Measurements from ENCODE around the gene LRP1B.

The LRP1B gene

DNA sequence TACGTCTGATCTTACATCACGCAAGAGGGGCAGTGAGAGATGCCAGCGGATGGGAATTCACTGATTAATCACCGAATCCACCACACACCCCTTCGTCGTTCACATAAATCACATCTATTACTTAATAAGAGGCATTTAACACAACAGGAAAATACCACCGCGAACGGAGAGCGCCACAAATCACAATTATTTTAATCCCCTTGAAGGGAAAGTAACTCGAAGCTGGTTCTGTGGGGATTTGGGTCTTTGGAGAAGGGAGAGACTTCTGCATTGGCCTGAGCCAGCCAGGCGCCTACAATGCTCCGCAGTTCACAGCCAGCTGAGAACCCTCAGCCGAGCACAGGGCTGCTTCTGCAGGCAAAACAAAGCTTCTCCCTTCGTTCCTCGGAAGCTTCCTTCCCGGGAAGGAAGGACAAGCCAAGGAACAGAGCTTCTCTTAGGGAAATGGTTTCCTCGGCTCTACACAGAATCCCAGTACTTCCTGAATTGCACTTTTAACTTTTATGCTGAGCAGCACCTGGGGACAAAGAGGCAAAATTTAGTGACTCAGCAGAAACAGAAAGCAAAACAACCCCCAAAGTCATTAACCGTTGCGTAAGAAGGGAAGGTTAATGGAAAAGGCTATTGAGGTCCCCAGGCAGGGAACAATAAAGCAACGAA lies at the start of gene LRP1B:
LRP1B (minus strand) TSS at position 7 of the 660 bp plus-strand sequence. CDS start 287 bp downstream, outside the sequence.
- no peak for DNase-seq

DNA sequence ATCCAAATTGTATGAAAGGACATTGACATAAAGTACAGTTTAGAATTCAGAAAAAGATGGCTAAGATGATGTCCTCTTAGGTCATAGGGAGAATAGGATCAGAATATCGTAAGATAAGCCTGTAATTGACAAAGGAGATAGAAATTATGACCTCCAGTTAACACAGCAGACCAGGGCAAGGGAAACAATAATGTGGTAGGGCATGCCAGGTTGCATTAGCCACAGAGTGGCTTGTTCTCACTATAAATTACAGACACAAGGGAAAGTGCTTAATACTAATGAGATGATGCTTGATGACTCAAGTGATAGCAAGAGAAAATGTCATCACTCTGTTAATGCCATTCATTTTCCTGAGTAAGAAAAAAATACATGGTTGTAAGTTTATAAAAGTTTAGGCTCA lies 48.9 kb upstream of the LRP1B start:
- DNase-seq: no peak

DNA sequence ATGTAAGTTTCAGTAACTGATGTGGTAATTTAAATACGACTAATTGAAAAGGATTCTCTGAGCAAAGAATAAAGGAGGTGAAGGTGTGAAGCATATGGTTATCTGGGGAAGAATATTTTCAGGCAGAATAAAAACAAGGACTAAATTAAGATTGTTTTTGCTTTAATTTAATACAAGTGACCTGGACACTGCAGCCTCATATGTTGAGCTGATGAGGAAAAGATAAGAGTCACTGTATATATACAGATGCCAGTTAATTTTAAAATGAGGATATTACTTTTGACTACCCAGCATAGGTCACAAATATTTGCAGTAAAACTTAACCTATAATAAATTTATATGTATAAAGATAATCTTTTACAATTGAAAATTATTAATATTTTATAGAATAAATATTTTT lies 47.8 kb upstream of the LRP1B start:
- DNase-seq: no peak

DNA sequence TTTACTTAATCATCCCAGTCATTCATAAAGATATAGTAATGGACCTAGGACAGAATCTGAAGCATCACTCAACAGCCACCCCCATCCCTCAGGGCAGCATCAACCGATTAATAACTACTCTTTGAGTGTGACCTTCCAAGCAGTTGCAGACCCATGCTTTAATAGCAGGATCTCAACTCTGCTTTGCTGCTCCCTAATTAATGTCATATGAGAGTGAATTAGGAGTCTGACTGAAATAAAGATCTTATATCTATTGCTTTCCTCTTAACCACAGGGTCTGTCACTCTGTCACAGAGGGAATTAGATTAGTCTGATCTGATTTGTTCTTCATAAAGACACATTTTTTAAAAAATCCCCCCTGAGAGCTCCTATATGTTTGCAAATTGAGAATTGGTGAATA lies 46.1 kb upstream of the LRP1B start:
- DNase-seq: no peak

DNA sequence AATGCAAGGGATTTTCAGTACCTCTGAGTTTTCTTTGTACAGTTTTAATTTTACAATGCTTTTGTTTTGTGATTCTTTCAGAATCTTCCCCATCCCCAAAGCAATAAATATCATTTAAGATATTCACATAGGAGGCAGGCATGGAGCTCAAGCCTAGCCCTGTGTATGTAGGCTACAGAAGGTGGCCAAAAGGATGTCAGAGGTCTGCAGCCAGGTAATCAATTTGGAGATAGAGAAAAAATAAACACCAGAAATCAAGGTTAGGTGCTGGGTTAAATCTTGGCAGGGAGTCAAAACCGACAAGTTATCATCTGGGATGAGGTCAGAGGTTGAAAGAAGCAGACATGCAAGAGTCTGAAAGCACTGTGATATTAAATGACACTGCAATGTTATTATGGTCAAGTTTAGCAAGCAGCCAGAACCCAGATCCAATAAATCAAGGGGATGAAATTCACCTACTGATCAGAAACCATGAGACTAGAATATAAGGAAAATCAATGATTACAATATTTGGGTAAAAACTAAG lies 45.1 kb upstream of the LRP1B start:
- no peak for DNase-seq

DNA sequence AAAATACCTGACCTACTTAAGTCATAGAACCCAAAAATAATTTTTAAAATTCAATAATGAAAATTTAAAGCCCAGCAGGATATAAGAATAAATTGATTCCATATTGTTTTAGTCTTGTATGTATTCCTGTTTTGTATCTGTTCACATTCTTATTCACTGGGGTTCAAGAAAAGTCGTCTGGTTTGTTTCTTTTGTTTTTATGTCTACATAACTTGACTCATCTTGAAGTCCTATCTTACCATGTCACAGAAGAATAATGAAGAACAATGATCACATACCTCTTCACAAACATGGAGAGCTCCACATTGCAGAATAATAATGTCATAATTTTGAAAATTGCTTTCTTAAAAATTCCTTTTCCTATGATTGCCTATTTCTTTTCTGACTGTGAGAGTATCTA lies 43.4 kb upstream of the LRP1B start:
- no peak for DNase-seq

DNA sequence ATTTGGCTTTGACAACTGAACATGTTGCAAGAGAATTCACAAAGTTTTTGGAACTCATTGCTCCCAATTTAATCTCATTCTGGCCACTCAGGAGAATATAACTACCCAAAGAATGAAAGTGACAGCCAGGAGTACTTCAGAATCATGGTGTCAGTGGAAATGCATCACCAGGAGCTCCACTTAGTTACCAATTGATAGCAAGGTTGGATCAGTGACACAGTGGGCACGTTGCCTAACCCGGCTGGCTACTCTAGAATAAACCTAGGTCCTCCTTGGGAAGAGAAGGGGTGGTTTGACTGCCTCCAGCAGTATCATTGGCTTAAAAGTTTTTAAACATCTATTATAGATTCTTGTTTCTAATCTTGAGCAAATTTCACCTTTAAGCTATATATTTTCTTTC lies 40.0 kb upstream of the LRP1B start:
- DNase-seq: no peak

DNA sequence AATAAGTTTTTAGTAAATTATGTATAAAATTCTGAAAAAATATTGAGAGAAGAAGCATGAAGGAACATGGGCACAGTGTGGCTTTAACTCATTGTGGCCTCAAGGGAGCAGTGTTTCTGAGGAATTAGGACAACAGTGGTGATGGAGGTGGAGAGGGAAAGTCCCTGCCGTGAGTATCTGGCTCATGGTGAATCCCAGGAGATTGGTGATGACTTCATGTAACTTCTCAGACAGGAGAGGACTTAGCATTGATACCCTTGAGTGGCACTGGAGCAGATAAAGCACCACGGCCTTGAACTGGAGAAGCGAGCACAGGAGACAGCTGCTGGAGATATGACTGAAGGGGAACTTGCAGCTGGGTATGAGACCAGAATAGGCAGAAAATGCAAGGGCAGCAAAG lies 35.0 kb upstream of the LRP1B start:
- no peak for DNase-seq

DNA sequence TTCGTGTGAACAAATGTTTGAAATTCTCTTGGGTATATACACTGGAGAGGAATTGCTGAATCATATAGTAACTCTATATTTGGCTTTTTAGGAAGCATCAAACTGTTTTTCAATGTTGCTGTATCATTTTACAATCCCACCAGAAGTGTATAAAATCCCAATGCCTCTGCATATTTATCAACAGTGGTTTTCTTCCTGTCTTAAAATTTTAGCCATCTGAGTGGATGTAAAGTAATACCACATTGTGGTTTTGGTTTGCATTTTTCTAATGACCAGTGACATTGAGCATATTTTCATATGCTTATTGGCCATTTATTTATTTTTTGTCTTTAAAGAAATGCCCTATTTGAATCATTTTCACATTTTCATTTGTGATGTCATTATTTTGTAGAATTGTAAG lies 22.8 kb upstream of the LRP1B start:
- no peak for DNase-seq

DNA sequence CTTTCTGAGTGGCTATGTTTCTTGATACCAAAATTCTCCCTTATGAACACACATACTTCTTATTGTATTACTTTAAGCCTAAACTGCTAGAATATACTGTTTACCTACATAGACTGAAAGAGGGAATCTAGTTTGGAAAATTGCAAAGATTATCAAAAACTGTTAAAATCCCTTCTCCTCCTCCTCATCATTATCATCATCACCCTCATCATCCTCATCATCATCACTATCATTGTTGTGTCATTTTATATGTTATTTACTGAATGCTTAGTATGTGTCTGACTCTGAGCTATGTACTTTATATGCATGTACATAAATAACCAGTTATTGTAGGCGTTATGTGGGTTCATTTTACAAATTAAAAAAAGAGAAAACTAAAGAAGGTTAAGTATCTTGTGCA lies 19.6 kb upstream of the LRP1B start:
- no peak for DNase-seq

DNA sequence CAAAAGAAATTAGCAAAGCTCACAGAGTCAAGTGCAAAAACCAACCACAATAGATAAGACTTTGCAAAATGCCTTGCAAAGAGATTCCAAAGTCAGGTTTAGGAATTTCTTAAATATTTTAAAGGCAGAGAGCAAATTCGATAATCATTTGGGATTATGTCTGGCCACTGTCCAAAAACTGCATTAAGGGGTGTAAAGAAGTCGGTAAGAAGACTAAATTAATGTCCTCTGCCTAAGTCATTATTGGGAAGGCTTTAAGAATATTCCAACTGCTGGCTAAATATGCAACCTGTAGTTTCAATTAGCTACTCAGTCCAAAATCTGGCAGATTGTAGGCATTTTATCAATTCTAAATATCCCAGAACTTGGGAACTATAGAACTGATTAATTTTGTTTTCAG lies 13.7 kb upstream of the LRP1B start:
- no peak for DNase-seq

DNA sequence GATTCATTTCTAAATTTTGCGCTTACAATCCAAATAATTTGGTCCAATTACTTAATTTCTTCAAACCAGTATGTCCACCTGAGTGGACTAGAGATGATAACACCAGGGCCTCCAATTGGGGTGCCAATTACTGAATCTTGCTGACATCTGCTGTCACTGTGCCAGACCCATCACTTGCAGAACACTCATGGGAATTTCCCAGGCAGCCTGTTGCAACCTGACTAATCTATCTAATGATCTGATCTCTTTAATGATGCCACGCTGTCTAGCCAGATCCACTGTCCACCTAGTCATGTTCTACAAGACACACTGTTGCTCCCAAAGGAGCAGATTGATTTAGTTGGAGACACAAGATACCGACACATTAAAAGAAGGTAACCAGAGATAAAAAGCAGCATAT lies 11.8 kb upstream of the LRP1B start:
- no peak for DNase-seq

DNA sequence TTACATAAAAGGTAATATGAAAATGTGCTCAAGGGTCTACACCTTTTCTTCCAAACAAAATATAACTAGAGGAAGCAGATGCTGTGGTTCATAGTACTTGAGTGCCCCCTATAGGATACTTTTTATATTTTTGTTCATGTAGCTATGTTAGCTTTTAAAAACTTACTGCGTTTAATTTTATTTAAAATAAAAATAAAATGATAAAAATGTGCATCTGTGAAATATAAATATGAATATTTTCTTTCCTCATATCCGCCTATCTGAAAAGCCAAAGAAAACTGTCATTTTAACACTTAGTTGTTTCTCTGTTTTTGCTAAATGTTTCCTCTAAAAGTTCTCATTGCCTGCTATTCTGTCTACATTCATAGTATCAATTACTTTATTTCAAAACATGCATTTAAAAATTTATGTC lies 9.6 kb upstream of the LRP1B start:
- DNase-seq: no peak

DNA sequence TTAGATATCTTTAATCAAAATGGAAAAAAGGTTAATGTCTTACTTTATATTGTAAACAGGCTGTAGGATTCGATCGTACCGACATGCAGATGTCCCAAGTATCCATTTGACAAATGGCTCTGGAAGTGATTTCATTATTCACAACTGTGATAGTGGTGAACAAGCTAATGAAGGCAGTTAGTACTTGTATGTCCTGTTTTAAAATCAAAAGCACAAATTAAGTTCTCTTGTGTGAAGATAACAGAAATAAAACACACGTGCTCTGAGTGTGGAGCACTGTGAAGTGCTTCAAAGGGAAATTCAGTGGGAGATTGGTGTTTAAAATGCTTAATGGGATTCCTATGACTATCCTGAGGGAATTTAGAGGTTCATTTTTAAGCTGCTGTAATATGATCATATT lies 8.6 kb upstream of the LRP1B start:
- DNase-seq: no peak

DNA sequence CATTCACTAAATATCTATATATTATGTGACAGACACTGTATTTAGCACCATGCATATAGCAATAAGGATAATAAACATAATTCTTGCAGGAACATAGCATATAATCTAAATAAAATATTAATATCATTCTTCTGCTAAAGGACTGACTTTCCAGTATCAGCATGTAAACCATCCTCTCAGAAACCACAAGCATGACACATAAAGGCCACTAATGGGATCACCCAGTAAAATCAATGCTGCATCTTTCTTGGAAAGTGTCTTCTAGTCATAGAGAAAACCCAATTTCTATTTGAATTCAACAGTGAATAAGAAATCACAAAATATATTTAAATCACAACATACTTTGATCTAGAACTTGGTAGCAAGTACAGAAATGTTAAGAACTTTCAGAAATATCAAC lies 5.8 kb upstream of the LRP1B start:
- no peak for DNase-seq

DNA sequence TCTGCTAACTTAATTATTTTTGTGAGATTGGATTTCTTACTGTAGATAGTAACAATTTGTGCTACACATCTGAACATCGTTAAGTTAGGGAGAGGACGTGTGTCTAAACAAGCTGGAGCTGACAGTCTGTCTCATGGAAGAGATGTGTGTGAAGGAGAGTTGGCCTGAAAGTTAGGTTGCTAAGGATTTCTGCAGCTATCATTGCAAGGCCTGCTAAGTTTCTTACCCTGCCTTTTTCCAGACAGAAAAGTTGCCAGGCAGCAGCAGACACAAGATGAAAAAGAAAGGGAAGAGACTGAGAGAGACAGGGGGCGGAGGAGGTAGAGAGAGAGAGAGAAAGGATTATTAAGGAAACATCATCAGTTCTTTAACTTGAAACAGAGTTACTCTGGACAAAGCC lies 4.1 kb upstream of the LRP1B start:
- DNase-seq: no peak

DNA sequence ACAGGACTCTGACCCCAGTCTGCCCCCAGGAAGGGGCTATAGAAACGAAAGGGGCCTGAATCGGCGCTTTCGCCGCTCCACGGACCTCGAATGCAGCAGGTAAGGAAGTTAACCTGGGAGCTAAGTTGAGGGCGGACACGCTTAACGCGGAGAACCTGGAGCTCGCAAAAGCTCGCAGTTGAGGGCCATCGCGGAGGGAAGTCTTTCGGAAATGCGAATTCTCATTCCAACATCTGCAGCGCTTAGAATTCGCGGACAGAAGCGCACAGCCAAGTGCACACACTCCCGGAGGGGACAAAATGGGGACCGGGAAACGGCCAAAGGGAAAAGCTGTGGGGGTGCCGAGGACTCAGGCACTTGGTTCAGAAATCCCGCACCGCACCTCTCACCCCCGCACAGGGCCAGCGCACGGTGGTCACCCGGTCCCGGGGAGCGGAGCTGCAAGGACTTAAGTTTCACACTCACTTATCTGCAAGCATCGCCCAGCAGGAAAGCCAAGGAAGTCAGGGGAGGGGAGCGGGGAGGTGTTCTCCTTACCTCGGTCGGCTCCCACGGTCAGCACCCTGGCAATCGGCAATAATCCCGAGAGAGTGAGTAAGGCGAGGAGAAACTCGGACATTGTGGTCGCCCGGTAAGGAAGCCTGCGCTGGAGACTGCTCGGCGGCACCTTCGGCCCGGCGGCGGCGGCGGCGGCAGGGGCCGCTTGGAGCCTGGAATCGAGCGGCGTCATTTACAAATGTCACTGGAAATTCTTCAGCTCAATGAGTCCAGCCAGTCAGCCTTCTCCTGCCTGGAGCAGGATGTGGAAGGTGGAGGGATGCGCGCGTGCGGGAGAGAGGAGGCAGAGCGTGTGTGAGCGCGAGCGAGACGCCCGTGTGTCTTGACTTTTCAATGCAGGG lies 456 bp downstream of the LRP1B start:
- no peak for DNase-seq

DNA sequence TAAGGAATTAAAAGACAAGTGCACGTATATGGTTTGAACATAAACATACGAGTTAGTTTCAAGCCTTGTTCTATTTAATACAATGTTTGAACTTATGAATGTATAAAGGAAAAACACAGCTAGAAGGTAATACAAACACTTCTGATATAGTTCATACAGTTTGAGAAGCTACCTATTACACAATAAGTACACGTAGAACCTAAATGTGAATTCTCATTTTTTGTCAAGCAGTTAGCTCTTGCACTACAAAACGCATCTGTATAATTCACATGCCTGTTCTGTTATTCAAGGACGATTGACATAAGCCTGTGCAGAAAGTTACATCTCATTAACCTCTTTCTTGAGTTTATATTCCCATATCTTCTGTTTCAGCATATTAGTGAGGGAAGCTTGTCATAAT lies 2.7 kb downstream of the LRP1B start:
- DNase-seq: no peak

DNA sequence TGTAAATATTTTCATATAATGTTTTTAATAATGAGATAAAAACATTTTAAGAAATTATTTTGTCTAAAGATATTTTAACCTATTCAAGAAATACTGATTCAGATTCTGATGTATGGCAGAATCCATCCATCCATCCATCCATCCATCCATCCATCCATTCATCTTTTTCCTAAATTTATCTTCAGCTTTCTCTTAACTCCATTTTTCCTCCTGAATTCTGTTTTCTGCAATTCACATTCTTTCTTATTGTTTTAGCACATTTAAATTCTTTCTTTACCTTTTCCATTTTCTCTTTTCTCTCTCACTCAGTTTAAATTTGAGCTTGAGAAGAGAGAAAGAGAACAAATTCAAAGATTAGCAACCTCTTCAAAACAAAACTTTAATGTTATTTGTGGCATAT lies 3.6 kb downstream of the LRP1B start:
- DNase-seq: no peak

DNA sequence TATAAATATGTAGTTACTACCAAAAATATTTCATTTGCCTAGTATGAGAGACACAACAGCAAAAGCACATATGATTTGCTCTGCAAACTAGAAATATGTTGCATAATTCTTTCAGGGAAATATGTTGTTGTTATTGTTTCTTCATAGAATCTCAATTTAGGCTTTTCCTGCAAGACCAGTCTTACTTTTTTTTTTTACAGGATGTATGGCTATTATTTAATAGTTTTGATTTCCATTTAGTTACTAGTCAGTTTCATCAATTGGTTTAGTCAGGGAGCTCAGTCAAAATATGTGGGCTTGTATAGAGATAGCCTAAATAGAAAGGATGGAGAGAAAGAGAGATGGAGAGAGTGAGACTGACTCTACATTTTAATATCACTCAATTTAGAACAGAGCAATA lies 6.1 kb downstream of the LRP1B start:
- no peak for DNase-seq

DNA sequence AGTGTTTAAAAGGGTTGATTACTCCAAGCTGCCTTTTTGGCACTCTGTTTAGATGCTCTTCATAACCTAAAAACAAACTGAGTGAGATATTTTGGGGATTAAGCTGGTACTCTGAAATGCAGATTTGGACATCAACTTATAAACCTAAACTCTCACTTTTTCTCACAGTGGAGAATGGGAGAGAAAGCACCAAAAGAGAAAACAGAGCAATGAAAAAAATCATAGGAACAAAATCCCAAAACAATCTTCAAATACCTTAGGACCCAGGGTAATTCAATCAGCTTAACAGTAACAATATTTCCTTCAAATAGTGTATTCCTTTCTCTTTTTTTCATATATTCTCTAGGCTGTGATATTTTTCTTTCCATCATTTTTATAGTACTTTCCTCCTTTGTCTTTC lies 11.5 kb downstream of the LRP1B start:
- no peak for DNase-seq

DNA sequence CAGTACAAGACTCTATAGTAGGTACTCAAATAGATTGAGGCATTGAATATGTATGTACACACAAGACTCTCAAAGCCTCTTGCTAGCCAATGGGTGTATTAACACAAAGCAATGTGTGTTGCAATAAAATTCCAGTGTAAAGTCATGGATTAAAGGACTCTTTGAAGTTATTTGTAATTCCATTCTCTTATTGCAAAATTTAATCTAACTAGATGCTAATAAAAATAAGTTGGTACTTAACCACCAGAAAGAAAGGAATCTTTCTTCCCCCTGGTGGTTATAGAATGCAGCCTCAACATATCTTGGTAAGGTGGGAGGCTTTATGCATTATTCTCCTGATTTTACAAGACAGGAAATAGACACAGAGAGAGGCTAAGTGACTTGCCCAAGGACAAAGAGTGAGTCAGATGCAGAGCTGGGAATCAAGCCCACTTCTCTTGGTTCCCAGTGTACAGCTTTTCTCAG lies 18.0 kb downstream of the LRP1B start:
- DNase-seq: no peak

DNA sequence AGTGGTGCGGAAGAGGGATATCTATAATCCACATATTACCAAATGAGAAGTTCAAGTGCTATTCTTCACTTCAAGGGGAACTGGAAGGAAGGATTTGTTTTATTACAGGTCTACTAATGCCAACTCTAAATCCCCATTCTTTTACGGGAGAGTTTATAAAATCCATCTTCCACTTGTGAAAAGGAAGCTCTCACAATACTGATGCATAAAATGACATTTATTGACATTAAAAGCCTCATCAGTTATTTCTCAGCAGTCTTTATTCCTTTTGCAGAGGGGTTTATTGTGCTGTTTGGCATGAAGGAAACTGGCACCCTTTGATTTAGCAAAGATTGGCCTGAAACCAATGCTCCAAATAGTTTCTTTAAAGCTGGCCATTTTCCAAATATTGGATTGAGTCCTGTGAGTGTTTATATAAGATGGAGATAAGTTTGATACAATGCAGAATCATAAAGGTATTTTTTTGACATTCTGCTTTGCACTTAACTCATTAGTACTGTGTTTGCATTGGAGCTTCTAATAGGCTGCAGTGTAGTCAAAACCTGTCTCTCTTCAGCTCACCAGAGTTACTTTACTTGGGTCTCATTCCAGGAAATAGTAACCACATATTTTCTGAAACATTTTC lies 26.6 kb downstream of the LRP1B start:
- no peak for DNase-seq

DNA sequence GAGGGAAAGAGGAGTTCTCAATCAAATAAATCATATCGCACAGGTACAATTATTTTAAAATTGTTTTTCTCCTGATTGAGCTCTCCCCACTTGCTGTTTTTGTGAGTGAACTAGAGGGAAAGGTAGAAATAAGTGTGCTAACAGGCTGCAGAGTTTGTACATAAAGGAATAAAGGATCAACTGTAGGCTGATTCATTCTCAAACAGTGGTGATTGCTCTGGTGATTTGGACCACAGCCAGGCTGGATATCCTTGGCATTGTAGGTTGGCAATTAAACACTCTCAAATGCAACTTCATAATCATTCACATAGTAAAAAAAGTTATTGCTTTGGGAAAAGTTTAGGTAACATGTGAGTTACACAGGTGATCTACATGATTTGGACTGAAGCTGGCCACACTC lies 29.8 kb downstream of the LRP1B start:
- no peak for DNase-seq

Data from activated CD4-positive, alpha-beta T cell treated with anti-CD3 and anti-CD28 coated beads, Interleukin-2, amount 50 U/mL, for 1 hour (primary cell).